Measurements from ENCODE around the gene KCNIP1.

The KCNIP1 gene

DNA sequence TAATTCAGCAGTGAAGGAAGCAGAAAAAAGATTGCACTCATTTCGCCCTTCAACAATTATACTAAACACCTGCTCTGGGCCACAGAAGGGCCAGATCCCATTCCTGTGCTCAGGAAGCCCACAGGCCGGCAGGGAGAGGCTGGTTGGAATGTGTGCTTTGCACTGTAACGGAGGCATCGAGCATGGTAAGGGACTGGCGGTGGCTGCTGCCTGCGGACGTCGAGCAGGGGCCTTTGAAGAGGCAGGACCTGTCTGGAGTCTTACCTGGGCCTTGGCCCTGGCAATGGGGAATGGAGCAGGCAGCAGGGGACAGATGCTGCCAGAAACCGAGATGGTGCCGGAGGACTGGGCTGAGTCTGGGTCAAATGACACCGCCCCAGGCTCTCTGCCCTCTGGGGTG lies 97.8 kb downstream of the KCNIP1 start:
- no peaks in the 10 kb centered on the region for H4K20me1 ChIP-seq (ENCODE audit: insufficient read depth, low read length, poor library complexity, severe bottlenecking)
- no peak overlapping the region for H3K4me2 ChIP-seq (ENCODE audit: low read depth, low read length, poor library complexity, severe bottlenecking)
- H3K4me3 ChIP-seq (ENCODE audit: low read length, poor library complexity, severe bottlenecking): no peak overlapping the region
- no peaks in the 10 kb centered on the region for H3K9me3 ChIP-seq (ENCODE audit: insufficient read depth, low read depth, low read length)
- H2AFZ ChIP-seq (ENCODE audit: low read length): no peak overlapping the region
- H3K36me3 ChIP-seq (ENCODE audit: insufficient read depth, low read length): no peaks in the 10 kb centered on the region
- no peaks in the 10 kb centered on the region for H3F3A ChIP-seq (ENCODE audit: low read depth)
- no peaks in the 10 kb centered on the region for H3K79me2 ChIP-seq (ENCODE audit: insufficient read depth, low read length)
- no peaks in the 10 kb centered on the region for H3K9me2 ChIP-seq (replicated peaks; ENCODE audit: low read depth, low read length)
- H3K9ac ChIP-seq (ENCODE audit: low read depth, low read length, poor library complexity, severe bottlenecking): no peak overlapping the region
- H3K27me3 ChIP-seq (ENCODE audit: insufficient read depth, low read length, poor library complexity, severe bottlenecking): no peaks in the 10 kb centered on the region
- TF ChIP-seq EZH2phosphoT487 (IDR thresholded peaks at IDR 0.05; ENCODE audit: borderline replicate concordance): no peak
- TF ChIP-seq CTCF (conservative IDR thresholded peaks at IDR 0.05; ENCODE audit: low read length): no peak
- peaks cover 16% of the 10 kb centered on the region for H3K4me1 ChIP-seq (ENCODE audit: insufficient read depth, low read length, poor library complexity, severe bottlenecking)

DNA sequence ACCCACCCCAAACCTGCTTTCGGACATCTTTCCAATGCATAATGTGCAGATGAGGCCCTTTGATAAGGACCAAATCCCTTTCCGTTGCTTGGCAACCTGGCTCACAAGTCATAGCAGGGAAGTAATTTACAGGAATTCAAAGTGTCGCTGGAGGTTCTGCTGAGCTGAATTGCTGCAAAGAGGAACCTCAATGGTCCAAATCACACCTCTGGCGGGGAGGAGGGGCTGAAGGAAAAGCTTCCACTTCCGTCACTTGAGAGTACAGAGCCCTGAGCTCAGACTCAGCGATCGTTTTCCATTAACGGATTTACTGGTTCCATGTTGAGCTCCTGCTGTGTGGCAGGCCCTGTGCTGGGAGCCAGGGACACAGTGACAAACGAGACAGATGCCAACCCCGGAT lies 99.3 kb downstream of the KCNIP1 start:
- H3K9ac ChIP-seq (ENCODE audit: low read depth, low read length, poor library complexity, severe bottlenecking): no peak overlapping the region
- no peak for TF ChIP-seq CTCF (conservative IDR thresholded peaks at IDR 0.05; ENCODE audit: low read length)
- no peak for TF ChIP-seq EZH2phosphoT487 (IDR thresholded peaks at IDR 0.05; ENCODE audit: borderline replicate concordance)
- H3F3A ChIP-seq (ENCODE audit: low read depth): no peaks in the 10 kb centered on the region
- H3K4me2 ChIP-seq (ENCODE audit: low read depth, low read length, poor library complexity, severe bottlenecking): no peak overlapping the region
- H3K79me2 ChIP-seq (ENCODE audit: insufficient read depth, low read length): no peaks in the 10 kb centered on the region
- no peaks in the 10 kb centered on the region for H3K27me3 ChIP-seq (ENCODE audit: insufficient read depth, low read length, poor library complexity, severe bottlenecking)
- H3K9me2 ChIP-seq (replicated peaks; ENCODE audit: low read depth, low read length): no peaks in the 10 kb centered on the region
- H3K36me3 ChIP-seq (ENCODE audit: insufficient read depth, low read length): no peaks in the 10 kb centered on the region
- no peak overlapping the region for H2AFZ ChIP-seq (ENCODE audit: low read length)
- H3K4me1 ChIP-seq (ENCODE audit: insufficient read depth, low read length, poor library complexity, severe bottlenecking): peaks cover 13% of the 10 kb centered on the region
- H4K20me1 ChIP-seq (ENCODE audit: insufficient read depth, low read length, poor library complexity, severe bottlenecking): no peaks in the 10 kb centered on the region
- H3K9me3 ChIP-seq (ENCODE audit: insufficient read depth, low read depth, low read length): no peaks in the 10 kb centered on the region
- H3K4me3 ChIP-seq (ENCODE audit: low read length, poor library complexity, severe bottlenecking): no peak overlapping the region

- TF ChIP-seq EZH2phosphoT487 (IDR thresholded peaks at IDR 0.05; ENCODE audit: borderline replicate concordance) (no peak), CTCF (conservative IDR thresholded peaks at IDR 0.05; ENCODE audit: low read length) (peak; percentile 68)
- Histone ChIP-seq H3K4me2 (ENCODE audit: low read depth, low read length, poor library complexity, severe bottlenecking) (no peak overlapping the region), H3K9me3 (ENCODE audit: insufficient read depth, low read depth, low read length) (no peaks in the 10 kb centered on the region), H3K9ac (ENCODE audit: low read depth, low read length, poor library complexity, severe bottlenecking) (no peak overlapping the region), H3K4me3 (ENCODE audit: low read length, poor library complexity, severe bottlenecking) (no peak overlapping the region), H4K20me1 (ENCODE audit: insufficient read depth, low read length, poor library complexity, severe bottlenecking) (no peaks in the 10 kb centered on the region), H3K79me2 (ENCODE audit: insufficient read depth, low read length) (no peaks in the 10 kb centered on the region), H3K27me3 (ENCODE audit: insufficient read depth, low read length, poor library complexity, severe bottlenecking) (no peaks in the 10 kb centered on the region), H3F3A (ENCODE audit: low read depth) (no peaks in the 10 kb centered on the region), H3K36me3 (ENCODE audit: insufficient read depth, low read length) (no peaks in the 10 kb centered on the region), H3K9me2 (replicated peaks; ENCODE audit: low read depth, low read length) (no peaks in the 10 kb centered on the region), H2AFZ (ENCODE audit: low read length) (peak overlapping the region; percentile 73; the same call in 1 of the 2 replicates), H3K4me1 (ENCODE audit: insufficient read depth, low read length, poor library complexity, severe bottlenecking) (peaks cover 8% of the 10 kb centered on the region)
Measured at GRCh38 chr5:170603578-170604565, 100.1 kb downstream of the KCNIP1 start.

Data from Loucy (cell line).